DOHH2 (cell line): ENCODE results near the gene ZFR.

Experiments
- EZH2phosphoT487 ChIP-seq: fragments of 200-600 bp; sonication (generic); IDR thresholded peaks from 2 replicates; pipeline ENCODE4 v1.6.1; 2017; ENCODE audit warnings: borderline replicate concordance, mild to moderate bottlenecking, antibody characterized with exemption, low read length, moderate library complexity, mixed read lengths
- TF ChIP-seq, protein P1 (sequence below): fragments of 200-600 bp; sonication (generic); IDR thresholded peaks from one replicate; pipeline ENCODE4 v1.5.1; 2014; ENCODE audit warnings: antibody characterized with exemption, mild to moderate bottlenecking, low read depth, low read length; ENCODE audit not compliant: poor library complexity, severe bottlenecking

DNA sequence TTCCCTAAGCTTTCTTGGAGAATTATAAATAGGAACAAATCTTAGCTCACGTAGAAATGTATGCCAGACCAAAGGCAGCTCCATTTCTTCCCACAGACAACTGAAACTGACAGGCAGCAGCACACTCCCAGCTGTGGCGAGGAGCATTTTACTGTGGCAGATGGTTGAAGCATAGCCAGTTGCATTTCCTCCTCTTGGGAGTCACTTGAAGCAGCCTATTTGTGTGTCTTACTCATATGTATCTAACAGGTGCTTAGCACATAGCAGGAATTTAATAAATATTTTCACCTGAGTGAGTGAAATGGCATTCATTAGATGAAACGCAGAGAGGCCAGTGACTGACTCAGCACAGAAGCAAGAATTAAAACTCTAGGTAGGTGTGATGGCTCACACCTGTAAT lies 119.5 kb downstream of the ZFR start:
- TF ChIP-seq, protein P1, sequence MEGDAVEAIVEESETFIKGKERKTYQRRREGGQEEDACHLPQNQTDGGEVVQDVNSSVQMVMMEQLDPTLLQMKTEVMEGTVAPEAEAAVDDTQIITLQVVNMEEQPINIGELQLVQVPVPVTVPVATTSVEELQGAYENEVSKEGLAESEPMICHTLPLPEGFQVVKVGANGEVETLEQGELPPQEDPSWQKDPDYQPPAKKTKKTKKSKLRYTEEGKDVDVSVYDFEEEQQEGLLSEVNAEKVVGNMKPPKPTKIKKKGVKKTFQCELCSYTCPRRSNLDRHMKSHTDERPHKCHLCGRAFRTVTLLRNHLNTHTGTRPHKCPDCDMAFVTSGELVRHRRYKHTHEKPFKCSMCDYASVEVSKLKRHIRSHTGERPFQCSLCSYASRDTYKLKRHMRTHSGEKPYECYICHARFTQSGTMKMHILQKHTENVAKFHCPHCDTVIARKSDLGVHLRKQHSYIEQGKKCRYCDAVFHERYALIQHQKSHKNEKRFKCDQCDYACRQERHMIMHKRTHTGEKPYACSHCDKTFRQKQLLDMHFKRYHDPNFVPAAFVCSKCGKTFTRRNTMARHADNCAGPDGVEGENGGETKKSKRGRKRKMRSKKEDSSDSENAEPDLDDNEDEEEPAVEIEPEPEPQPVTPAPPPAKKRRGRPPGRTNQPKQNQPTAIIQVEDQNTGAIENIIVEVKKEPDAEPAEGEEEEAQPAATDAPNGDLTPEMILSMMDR = no peak
- TF ChIP-seq EZH2phosphoT487 = no peak
